IMR-90 (cell line): ENCODE measurements around the gene RAP1GAP2.

ENCODE experiments used
- BHLHE40 ChIP-seq: fragments of 150-350 bp; IDR thresholded peaks from 2 replicates; pipeline ENCODE4 v1.6.1; 2016; ENCODE audit warnings: mild to moderate bottlenecking, low read depth, low read length
- CEBPB ChIP-seq: IDR thresholded peaks from 2 replicates; pipeline ENCODE4 v1.6.1; 2012; ENCODE audit warnings: low read depth, low read length, improper control_type of control experiment
- CHD1 ChIP-seq: IDR thresholded peaks from 2 replicates; pipeline ENCODE4 v1.6.1; 2012; ENCODE audit warnings: low read depth, low read length, improper control_type of control experiment
- CTCF ChIP-seq: conservative IDR thresholded peaks from 2 replicates; pipeline ENCODE4 v1.5.1; 2012; ENCODE audit warnings: mild to moderate bottlenecking, low read depth, low read length, improper control_type of control experiment
- ELK1 ChIP-seq: fragments of 150-350 bp; IDR thresholded peaks from 2 replicates; pipeline ENCODE4 v1.6.1; 2016; ENCODE audit warnings: low read depth, mild to moderate bottlenecking, low read length, moderate library complexity, borderline replicate concordance
- MAFK ChIP-seq: IDR thresholded peaks from 2 replicates; pipeline ENCODE4 v1.6.1; 2012; ENCODE audit warnings: low read depth, low read length, improper control_type of control experiment
- MAZ ChIP-seq: IDR thresholded peaks from 2 replicates; pipeline ENCODE4 v1.6.1; 2012; ENCODE audit warnings: low read depth, mild to moderate bottlenecking, low read length, improper control_type of control experiment, moderate library complexity, borderline replicate concordance
- MXI1 ChIP-seq: IDR thresholded peaks from 2 replicates; pipeline ENCODE4 v1.6.1; 2012; ENCODE audit warnings: low read depth, mild to moderate bottlenecking, low read length, moderate library complexity, borderline replicate concordance
- POLR2A ChIP-seq: IDR thresholded peaks from 2 replicates; pipeline ENCODE4 v1.6.1; 2012; ENCODE audit warnings: mild to moderate bottlenecking, low read depth, low read length
- RAD21 ChIP-seq: IDR thresholded peaks from 2 replicates; pipeline ENCODE4 v1.6.1; 2012; ENCODE audit warnings: low read length, improper control_type of control experiment
- RCOR1 ChIP-seq: IDR thresholded peaks from 2 replicates; pipeline ENCODE4 v1.6.1; 2012; ENCODE audit warnings: mild to moderate bottlenecking, low read length, improper control_type of control experiment; ENCODE audit not compliant: insufficient replicate concordance
- RFX5 ChIP-seq: IDR thresholded peaks from 2 replicates; pipeline ENCODE4 v1.8.0; 2012; ENCODE audit warnings: low read depth, mild to moderate bottlenecking, low read length, moderate library complexity
- SMC3 ChIP-seq: fragments of 150-350 bp; IDR thresholded peaks from 2 replicates; pipeline ENCODE4 v1.6.1; 2016; ENCODE audit warnings: low read depth, mild to moderate bottlenecking, antibody characterized with exemption, low read length, moderate library complexity
- USF2 ChIP-seq: fragments of 150-350 bp; IDR thresholded peaks from 2 replicates; pipeline ENCODE4 v1.6.1; 2017; ENCODE audit warnings: mild to moderate bottlenecking, antibody characterized with exemption, low read length, low read depth

DNA sequence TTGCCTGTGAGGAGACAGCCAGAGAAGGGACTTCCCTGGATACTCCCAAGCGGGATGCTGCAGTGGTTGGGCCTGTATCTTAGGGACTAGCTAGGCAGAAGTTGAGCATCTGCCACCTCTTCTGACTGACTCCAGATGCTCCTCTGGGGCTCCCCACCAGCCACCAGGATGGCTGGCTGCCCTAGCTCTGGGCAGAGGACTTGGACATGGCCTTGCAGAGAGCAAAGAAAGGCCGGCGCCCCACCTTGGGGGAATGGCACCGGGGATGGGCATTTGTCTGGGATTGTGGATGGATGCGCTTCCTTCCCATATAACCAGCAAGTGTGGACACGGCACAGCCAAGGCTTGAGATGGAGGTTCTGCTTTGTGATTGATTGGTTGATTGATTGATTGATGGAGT is 198.2 kb downstream of the RAP1GAP2 start:
- no peak for TF ChIP-seq CTCF
- no peak for TF ChIP-seq RCOR1
- no peak for TF ChIP-seq RAD21
- TF ChIP-seq BHLHE40 = no peak
- TF ChIP-seq CEBPB = no peak
- TF ChIP-seq ELK1 = no peak
- TF ChIP-seq POLR2A = no peak
- no peak for TF ChIP-seq RFX5
- TF ChIP-seq USF2 = no peak
- TF ChIP-seq MXI1 = no peak
- no peak for TF ChIP-seq MAZ
- TF ChIP-seq MAFK = no peak
- no peak for TF ChIP-seq SMC3
- no peak for TF ChIP-seq CHD1
